GM23338 (cell line): Measurements from ENCODE around the gene ATP9A.

ENCODE experiments used
- EZH2 ChIP-seq: fragments of 200-600 bp; sonication (generic); IDR thresholded peaks from one replicate; pipeline ENCODE4 v1.8.0; 2017; ENCODE audit warnings: antibody characterized with exemption, mild to moderate bottlenecking, low read depth; ENCODE audit not compliant: unreplicated experiment
- JUNB ChIP-seq: IDR thresholded peaks from one replicate; pipeline ENCODE4 v1.6.1; 2016; ENCODE audit warnings: antibody characterized with exemption; ENCODE audit not compliant: unreplicated experiment
- POLR2AphosphoS5 ChIP-seq: IDR thresholded peaks from 2 replicates; pipeline ENCODE4 v1.6.1; 2016; ENCODE audit warnings: antibody characterized with exemption, low read depth
- STAT1 ChIP-seq: IDR thresholded peaks from one replicate; pipeline ENCODE4 v1.6.1; 2016; ENCODE audit warnings: antibody characterized with exemption; ENCODE audit not compliant: unreplicated experiment
- ZNF331 ChIP-seq: fragments of 250-450 bp; sonication (Bioruptor Pico); IDR thresholded peaks from 2 replicates; pipeline ENCODE4 v1.5.0; 2020; ENCODE audit warnings: low read depth, mild to moderate bottlenecking, moderate library complexity
- TF ChIP-seq, protein P1 (sequence below), 2 experiments: fragments of 200-600 bp in 1 of 2; sonication (generic) in 1 of 2; conservative IDR thresholded peaks; 2 replicates each; pipeline versions ENCODE4 v1.5.1 to v1.6.1; 2016 to 2017; ENCODE audit warnings: antibody characterized with exemption in 2 of 2, low read depth in 2 of 2, mild to moderate bottlenecking in 2 of 2, moderate library complexity in 1 of 2
- TF ChIP-seq, protein P2 (sequence below): IDR thresholded peaks from one replicate; pipeline ENCODE4 v1.6.1; 2018; ENCODE audit warnings: antibody characterized with exemption; ENCODE audit not compliant: unreplicated experiment

DNA sequence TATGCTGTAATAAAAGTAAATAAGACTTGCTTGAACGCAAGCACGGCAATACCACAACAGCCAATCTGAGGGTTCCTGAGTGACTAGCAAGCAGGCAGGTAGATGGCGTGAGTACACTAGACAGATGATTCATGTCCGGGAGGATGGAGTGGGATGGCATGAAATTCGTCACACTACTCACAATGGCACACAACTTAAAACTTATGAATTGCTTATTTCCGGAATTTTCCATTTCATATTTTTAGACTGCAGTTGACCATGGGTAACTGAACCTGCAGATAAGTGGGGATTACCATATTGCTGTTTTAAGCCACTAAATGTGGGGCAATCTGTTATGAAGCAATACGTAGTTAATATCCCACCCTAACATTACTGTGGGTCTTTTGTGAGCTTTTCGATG is 132.1 kb downstream of the ATP9A start:
- no peak for TF ChIP-seq JUNB
- no peak for TF ChIP-seq EZH2
- TF ChIP-seq, protein P1, sequence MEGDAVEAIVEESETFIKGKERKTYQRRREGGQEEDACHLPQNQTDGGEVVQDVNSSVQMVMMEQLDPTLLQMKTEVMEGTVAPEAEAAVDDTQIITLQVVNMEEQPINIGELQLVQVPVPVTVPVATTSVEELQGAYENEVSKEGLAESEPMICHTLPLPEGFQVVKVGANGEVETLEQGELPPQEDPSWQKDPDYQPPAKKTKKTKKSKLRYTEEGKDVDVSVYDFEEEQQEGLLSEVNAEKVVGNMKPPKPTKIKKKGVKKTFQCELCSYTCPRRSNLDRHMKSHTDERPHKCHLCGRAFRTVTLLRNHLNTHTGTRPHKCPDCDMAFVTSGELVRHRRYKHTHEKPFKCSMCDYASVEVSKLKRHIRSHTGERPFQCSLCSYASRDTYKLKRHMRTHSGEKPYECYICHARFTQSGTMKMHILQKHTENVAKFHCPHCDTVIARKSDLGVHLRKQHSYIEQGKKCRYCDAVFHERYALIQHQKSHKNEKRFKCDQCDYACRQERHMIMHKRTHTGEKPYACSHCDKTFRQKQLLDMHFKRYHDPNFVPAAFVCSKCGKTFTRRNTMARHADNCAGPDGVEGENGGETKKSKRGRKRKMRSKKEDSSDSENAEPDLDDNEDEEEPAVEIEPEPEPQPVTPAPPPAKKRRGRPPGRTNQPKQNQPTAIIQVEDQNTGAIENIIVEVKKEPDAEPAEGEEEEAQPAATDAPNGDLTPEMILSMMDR (conservative IDR thresholded peaks at IDR 0.05; ENCODE audit: low read depth in 2 of 2), result peak in 1 of 2 experiments; percentile 15; a peak in 1 of 4 replicates
- TF ChIP-seq, protein P2, sequence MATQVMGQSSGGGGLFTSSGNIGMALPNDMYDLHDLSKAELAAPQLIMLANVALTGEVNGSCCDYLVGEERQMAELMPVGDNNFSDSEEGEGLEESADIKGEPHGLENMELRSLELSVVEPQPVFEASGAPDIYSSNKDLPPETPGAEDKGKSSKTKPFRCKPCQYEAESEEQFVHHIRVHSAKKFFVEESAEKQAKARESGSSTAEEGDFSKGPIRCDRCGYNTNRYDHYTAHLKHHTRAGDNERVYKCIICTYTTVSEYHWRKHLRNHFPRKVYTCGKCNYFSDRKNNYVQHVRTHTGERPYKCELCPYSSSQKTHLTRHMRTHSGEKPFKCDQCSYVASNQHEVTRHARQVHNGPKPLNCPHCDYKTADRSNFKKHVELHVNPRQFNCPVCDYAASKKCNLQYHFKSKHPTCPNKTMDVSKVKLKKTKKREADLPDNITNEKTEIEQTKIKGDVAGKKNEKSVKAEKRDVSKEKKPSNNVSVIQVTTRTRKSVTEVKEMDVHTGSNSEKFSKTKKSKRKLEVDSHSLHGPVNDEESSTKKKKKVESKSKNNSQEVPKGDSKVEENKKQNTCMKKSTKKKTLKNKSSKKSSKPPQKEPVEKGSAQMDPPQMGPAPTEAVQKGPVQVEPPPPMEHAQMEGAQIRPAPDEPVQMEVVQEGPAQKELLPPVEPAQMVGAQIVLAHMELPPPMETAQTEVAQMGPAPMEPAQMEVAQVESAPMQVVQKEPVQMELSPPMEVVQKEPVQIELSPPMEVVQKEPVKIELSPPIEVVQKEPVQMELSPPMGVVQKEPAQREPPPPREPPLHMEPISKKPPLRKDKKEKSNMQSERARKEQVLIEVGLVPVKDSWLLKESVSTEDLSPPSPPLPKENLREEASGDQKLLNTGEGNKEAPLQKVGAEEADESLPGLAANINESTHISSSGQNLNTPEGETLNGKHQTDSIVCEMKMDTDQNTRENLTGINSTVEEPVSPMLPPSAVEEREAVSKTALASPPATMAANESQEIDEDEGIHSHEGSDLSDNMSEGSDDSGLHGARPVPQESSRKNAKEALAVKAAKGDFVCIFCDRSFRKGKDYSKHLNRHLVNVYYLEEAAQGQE, result no peak
- no peak for TF ChIP-seq POLR2AphosphoS5
- no peak for TF ChIP-seq ZNF331
- no peak for TF ChIP-seq STAT1
